Fibroblast of lung (primary cell): ENCODE measurements around the gene UBA5. TPM values are rescaled to one million over a fixed set of nuclear protein-coding genes. Genes with fewer than 3 reads are reported as not detected.

Experiments
- DNase-seq, 2 donors: peaks; one replicate each; pipeline versions ENCODE4 v3.0.0 to v3.0.0-alpha.2; 2010; ENCODE audit warnings: low read depth in 2 of 2
- H2AFZ ChIP-seq: 2 replicates; pipeline ENCODE4 v1.5.1; 2012; ENCODE audit warnings: low read length, control low read depth, inconsistent platforms
- H3K27ac ChIP-seq: 2 replicates; pipeline ENCODE4 v1.5.1; 2011; ENCODE audit warnings: low read length, control low read depth; ENCODE audit not compliant: insufficient read depth
- H3K27me3 ChIP-seq: 2 replicates; pipeline ENCODE4 v1.5.1; 2011; ENCODE audit warnings: mild to moderate bottlenecking, low read length; ENCODE audit not compliant: control insufficient read depth, insufficient read depth
- H3K36me3 ChIP-seq: 2 replicates; pipeline ENCODE4 v1.5.1; 2011; ENCODE audit warnings: low read length; ENCODE audit not compliant: control insufficient read depth, insufficient read depth
- H3K4me1 ChIP-seq: 2 replicates; pipeline ENCODE4 v1.5.1; 2011; ENCODE audit warnings: low read length; ENCODE audit not compliant: control insufficient read depth, insufficient read depth; ENCODE audit errors: extremely low read depth
- H3K4me2 ChIP-seq: 2 replicates; pipeline ENCODE4 v1.5.1; 2011; ENCODE audit warnings: low read length, control low read depth; ENCODE audit not compliant: insufficient read depth; ENCODE audit errors: extremely low read depth
- H3K4me3 ChIP-seq, 4 experiments: fragments of 200-600 bp in 1 of 4; sonication (generic) in 1 of 4; replicated peaks in 1 of 4; 2 replicates each; pipeline ENCODE4 v1.5.1; 2011 to 2016; ENCODE audit warnings: low read length in 4 of 4, low read depth in 3 of 4, mild to moderate bottlenecking in 3 of 4, control low read depth in 2 of 4, inconsistent platforms in 1 of 4, mixed read lengths in 1 of 4; ENCODE audit not compliant: insufficient read depth in 1 of 4; ENCODE audit errors: control extremely low read depth in 1 of 4
- H3K79me2 ChIP-seq: 2 replicates; pipeline ENCODE4 v1.5.1; 2012; ENCODE audit warnings: mild to moderate bottlenecking, low read length, inconsistent platforms; ENCODE audit not compliant: control insufficient read depth, insufficient read depth
- H3K9ac ChIP-seq: 2 replicates; pipeline ENCODE4 v1.5.1; 2011; ENCODE audit warnings: mild to moderate bottlenecking, low read length, control low read depth; ENCODE audit not compliant: insufficient read depth
- H3K9me3 ChIP-seq: 2 replicates; pipeline ENCODE4 v1.5.1; 2012; ENCODE audit warnings: low read depth, low read length; ENCODE audit not compliant: control insufficient read depth, insufficient read depth
- H4K20me1 ChIP-seq: 2 replicates; pipeline ENCODE4 v1.5.1; 2011; ENCODE audit warnings: low read length; ENCODE audit not compliant: control insufficient read depth, insufficient read depth; ENCODE audit errors: extremely low read depth
- EZH2 ChIP-seq: IDR thresholded peaks from 2 replicates; pipeline ENCODE4 v1.5.1; 2012; ENCODE audit warnings: low read length, control low read depth, mild to moderate bottlenecking; ENCODE audit errors: missing control alignments
- polyA plus RNA-seq, 2 donors: library from polyadenylated mRNA; depleted of rRNA in 1 of 2; stranded (reverse) in 1 of 2; unstranded in 1 of 2; fragments of >200 nt; gene quantifications; 2 replicates each; pipeline ENCODE4 v1.2.1, GENCODE V29; 2011 to 2012; ENCODE audit warnings: missing spikeins in 1 of 2
- total RNA-seq: library from RNA; depleted of rRNA; stranded (reverse); fragments of >200 nt; gene quantifications from 2 replicates; pipeline ENCODE4 v1.2.1, GENCODE V29; 2014
- TF ChIP-seq, protein P1 (sequence below), 2 donors: IDR thresholded peaks in 1 of 2; conservative IDR thresholded peaks in 1 of 2; 1 replicate in 1 of 2; 2 replicates in 1 of 2; pipeline ENCODE4 v1.5.1; 2011 to 2012; ENCODE audit warnings: low read length in 2 of 2, control low read depth in 1 of 2, inconsistent platforms in 1 of 2, low read depth in 1 of 2, mild to moderate bottlenecking in 1 of 2

Gene UBA5
- total and polyA plus RNA-seq, 2 donors (not counting 1 experiment from before 2014, with no cell fraction given) = 43.6 to 47.5 TPM

DNA sequence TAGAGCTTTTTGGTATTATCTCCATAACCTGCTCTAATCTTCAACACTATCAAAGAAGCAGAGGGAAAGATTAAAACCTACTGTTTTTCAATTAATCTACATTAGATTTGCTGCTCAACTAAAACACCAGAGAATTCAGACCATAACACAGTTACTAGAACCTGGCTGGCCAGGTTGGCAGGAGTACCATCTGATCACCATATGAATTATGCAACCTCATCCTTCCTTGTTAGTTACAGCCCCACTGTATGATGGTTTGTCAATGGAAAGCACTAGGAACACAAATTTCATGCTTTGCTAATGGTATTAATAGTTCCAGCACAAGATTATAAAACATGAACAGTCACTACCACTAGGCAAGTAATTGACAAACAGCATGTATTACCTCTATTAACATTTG, 56.2 kb downstream of the UBA5 start:
- no peak overlapping the region for H3K4me3 ChIP-seq
- no peak overlapping the region for H2AFZ ChIP-seq
- H3K4me2 ChIP-seq = no peak overlapping the region
- no peak overlapping the region for H3K9ac ChIP-seq
- DNase-seq = no peak
- peaks cover 16% of the 10 kb centered on the region for H3K79me2 ChIP-seq
- H3K9me3 ChIP-seq = no peaks in the 10 kb centered on the region
- H3K27me3 ChIP-seq = no peaks in the 10 kb centered on the region
- no peaks in the 10 kb centered on the region for H4K20me1 ChIP-seq
- TF ChIP-seq, protein P1, sequence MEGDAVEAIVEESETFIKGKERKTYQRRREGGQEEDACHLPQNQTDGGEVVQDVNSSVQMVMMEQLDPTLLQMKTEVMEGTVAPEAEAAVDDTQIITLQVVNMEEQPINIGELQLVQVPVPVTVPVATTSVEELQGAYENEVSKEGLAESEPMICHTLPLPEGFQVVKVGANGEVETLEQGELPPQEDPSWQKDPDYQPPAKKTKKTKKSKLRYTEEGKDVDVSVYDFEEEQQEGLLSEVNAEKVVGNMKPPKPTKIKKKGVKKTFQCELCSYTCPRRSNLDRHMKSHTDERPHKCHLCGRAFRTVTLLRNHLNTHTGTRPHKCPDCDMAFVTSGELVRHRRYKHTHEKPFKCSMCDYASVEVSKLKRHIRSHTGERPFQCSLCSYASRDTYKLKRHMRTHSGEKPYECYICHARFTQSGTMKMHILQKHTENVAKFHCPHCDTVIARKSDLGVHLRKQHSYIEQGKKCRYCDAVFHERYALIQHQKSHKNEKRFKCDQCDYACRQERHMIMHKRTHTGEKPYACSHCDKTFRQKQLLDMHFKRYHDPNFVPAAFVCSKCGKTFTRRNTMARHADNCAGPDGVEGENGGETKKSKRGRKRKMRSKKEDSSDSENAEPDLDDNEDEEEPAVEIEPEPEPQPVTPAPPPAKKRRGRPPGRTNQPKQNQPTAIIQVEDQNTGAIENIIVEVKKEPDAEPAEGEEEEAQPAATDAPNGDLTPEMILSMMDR (conservative IDR thresholded peaks at IDR 0.05 in 1 of 2, IDR thresholded peaks at IDR 0.05 in 1 of 2; ENCODE audit: low read depth in 1 of 2, low read length in 2 of 2) = no peak
- TF ChIP-seq EZH2 = no peak
- peaks cover 3% of the 10 kb centered on the region for H3K36me3 ChIP-seq
- no peak overlapping the region for H3K27ac ChIP-seq
- no peaks in the 10 kb centered on the region for H3K4me1 ChIP-seq

DNA sequence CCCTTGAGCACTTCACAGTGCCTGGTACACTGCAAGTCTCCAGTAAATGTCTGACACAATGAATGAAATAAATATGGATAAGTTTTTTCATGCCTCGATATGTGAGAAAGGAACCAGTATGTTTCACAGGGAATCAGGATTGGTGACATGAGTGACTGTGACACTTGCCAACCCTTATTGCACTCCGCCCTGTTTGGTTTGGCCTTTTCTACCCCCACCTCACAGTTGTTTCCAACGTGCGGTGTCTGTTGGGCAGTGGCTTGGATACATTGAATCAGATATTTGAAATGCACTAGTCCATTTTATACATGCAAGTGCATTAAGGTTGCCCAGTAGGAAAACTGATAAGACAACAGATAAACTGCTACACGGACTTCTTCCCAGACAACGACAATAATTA, 60.1 kb downstream of the UBA5 start:
- H3K4me3 ChIP-seq = peak overlapping the region; percentile 0 to 84 (median 38)
- peaks cover 3% of the 10 kb centered on the region for H3K4me1 ChIP-seq
- H3K4me2 ChIP-seq = peak overlapping the region; percentile 9
- peaks cover 3% of the 10 kb centered on the region for H3K36me3 ChIP-seq
- peaks cover 22% of the 10 kb centered on the region for H3K79me2 ChIP-seq
- no peaks in the 10 kb centered on the region for H3K27me3 ChIP-seq
- H3K9ac ChIP-seq = no peak overlapping the region
- no peaks in the 10 kb centered on the region for H4K20me1 ChIP-seq
- TF ChIP-seq, protein P1 (conservative IDR thresholded peaks at IDR 0.05 in 1 of 2, IDR thresholded peaks at IDR 0.05 in 1 of 2; ENCODE audit: low read depth in 1 of 2, low read length in 2 of 2) = no peak
- no peak overlapping the region for H3K27ac ChIP-seq
- DNase-seq = no peak
- H3K9me3 ChIP-seq = no peaks in the 10 kb centered on the region
- H2AFZ ChIP-seq = no peak overlapping the region

DNA sequence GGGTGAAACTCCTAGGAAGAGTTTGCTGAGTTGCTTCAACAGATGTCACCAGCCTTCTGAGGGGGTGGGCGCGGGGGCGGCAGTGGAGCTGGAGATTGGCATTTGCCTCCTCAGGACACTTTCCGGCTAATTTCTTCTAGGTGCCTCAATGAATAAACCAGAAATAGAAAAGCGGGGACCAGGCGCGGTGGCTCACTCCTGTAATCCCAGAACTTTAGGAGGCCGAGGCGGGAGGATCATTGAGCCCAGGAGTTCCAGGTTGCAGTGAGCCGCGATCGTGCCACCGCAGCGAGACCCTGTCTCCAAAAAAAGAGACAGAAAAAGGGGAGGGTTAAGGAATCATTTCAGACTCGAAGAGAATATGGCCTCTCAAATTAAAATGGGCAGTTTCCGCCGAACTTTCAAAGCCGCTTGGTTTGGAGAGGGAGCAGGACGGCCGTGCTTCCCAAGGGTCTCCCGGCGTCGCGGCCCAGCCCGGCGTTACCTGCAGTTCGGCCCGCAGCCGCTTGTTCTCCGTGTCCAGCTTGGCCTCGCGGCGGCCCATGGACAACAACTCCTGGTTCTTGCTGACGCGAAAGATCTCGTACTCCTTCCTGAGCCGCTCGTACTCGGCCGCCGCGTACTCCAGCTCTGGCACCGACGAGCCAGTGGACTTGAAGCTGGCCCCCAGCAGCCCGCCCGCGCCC, 61.5 kb downstream of the UBA5 start:
- peak; percentile 61 to 76 for DNase-seq
- peaks cover 3% of the 10 kb centered on the region for H3K4me1 ChIP-seq
- no peaks in the 10 kb centered on the region for H3K9me3 ChIP-seq
- H3K27ac ChIP-seq = peak overlapping the region; percentile 84
- no peaks in the 10 kb centered on the region for H3K27me3 ChIP-seq
- H2AFZ ChIP-seq = peak overlapping the region; percentile 23
- peaks cover 2% of the 10 kb centered on the region for H3K36me3 ChIP-seq
- no peaks in the 10 kb centered on the region for H4K20me1 ChIP-seq
- peaks cover 22% of the 10 kb centered on the region for H3K79me2 ChIP-seq
- peak overlapping the region; percentile 61 to 84 (median 64) for H3K4me3 ChIP-seq
- peak overlapping the region; percentile 84 for H3K4me2 ChIP-seq
- TF ChIP-seq EZH2 = no peak
- TF ChIP-seq, protein P1 (conservative IDR thresholded peaks at IDR 0.05 in 1 of 2, IDR thresholded peaks at IDR 0.05 in 1 of 2; ENCODE audit: low read depth in 1 of 2, low read length in 2 of 2) = peak in 1 of 2 donors; percentile 24
- peak overlapping the region; percentile 94 for H3K9ac ChIP-seq
